ENCODE measurements around the gene MEA1.

Gene MEA1

DNA sequence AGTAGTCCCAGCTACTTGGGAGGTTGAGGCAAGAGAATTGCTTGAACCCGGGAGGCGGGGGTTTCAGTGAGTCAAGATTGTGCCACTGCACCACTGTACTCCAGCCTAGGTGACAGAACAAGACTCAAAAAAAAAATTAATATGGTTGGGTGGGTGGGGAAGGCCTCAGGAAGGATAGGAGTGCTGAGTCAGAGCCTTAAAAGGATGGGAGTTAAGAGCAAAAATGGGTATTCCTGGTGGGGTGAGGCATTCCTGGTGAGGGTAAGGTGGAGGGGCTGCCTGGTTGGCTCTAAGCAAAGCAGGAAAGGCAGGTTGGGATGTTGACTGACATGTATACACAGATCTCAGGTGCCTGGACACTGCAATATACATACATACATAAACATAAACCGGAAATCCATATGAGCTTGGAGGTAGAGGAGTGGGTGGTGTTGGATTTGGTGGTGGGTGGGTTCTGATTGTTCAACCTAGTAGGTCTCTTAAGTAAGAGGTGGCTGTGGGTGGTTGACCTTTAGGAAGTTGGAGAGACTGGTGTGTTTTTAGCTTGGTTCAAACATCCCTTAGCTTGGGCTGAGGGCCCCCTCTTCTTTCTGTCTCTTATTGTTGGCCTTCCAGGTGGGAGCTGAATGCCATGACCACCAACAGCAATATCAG, 6.4 kb upstream of the MEA1 start:
- Histone ChIP-seq H2AFZ (ENCODE audit: low read length) (no peak overlapping the region), H4K91ac (ENCODE audit: low read depth, low read length, poor library complexity) (no peak overlapping the region), H3K4me2 (ENCODE audit: insufficient read depth, low read length, poor library complexity, severe bottlenecking) (no peak overlapping the region), H3K14ac (ENCODE audit: low read length) (no peak overlapping the region), H3K23ac (ENCODE audit: low read depth, low read length, poor library complexity) (peak overlapping the region; percentile 51), H2BK12ac (ENCODE audit: low read length) (no peak overlapping the region), H2AK5ac (ENCODE audit: low read depth, low read length) (no peak overlapping the region), H3K4ac (ENCODE audit: low read length) (no peak overlapping the region), H3K4me3 (ENCODE audit: low read length in 2 of 2) (peak overlapping the region in 1 of 2 donors; percentile 87), H4K8ac (ENCODE audit: low read depth, low read length) (peak overlapping the region; percentile 74), H3K27me3 (ENCODE audit: control insufficient read depth in 3 of 3, insufficient read depth in 3 of 3, low read depth in 1 of 3, low read length in 3 of 3) (no peaks in the 10 kb centered on the region), H3K18ac (ENCODE audit: low read length) (no peak overlapping the region), H2BK5ac (ENCODE audit: low read length) (no peak overlapping the region), H2BK120ac (ENCODE audit: low read depth, low read length) (no peak overlapping the region), H3K36me3 (replicated peaks in 1 of 2; ENCODE audit: control insufficient read depth in 2 of 2, insufficient read depth in 2 of 2, low read length in 2 of 2) (peaks cover 29 to 72% of the 10 kb centered on the region in 2 donors), H3K9me3 (replicated peaks in 1 of 2; ENCODE audit: control insufficient read depth in 2 of 2, insufficient read depth in 1 of 2, low read depth in 1 of 2, low read length in 2 of 2) (peaks cover 0 to 2% of the 10 kb centered on the region in 2 donors), H3K79me1 (ENCODE audit: low read depth, low read length) (peaks cover 16% of the 10 kb centered on the region), H3K9ac (ENCODE audit: low read depth, low read length, poor library complexity) (no peak overlapping the region), H3K27ac (replicated peaks; ENCODE audit: low read length) (no peak overlapping the region), H3K4me1 (ENCODE audit: control insufficient read depth in 2 of 2, insufficient read depth in 1 of 2, low read depth in 1 of 2, low read length in 2 of 2) (peaks cover 5 to 6% of the 10 kb centered on the region in 2 donors), H2BK15ac (ENCODE audit: low read length) (no peak overlapping the region)
- no CpG with 5 or more reads among the region's 3 CpGs for WGBS, 2 donors (ENCODE audit: extremely low coverage in 2 of 2, insufficient read length in 2 of 2, insufficient replicate concordance in 1 of 2)
- no peak for DNase-seq (ENCODE audit: low spot score)

DNA sequence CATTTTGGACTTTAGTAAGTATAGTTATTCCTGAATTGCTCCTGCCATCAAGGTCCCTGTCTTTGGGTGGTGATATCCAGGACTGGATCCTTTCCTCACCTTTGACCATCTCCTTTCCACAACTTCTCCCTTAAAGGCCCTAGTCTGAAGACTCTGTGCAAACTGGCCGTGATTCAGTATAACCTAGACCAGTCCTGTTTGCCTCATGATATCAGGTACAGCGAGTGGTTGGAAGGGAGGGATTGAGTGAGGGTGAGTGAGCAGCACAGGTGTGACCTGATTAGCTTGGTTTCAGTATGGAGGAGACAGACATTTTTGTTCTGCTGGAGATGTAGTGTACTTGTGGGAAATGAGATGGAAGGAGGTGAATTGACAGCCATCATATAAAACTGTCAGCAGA, 5.4 kb upstream of the MEA1 start:
- H3K36me3 ChIP-seq (replicated peaks in 1 of 2; ENCODE audit: control insufficient read depth in 2 of 2, insufficient read depth in 2 of 2, low read length in 2 of 2), result peaks cover 20 to 62% of the 10 kb centered on the region in 2 donors
- no peak overlapping the region for H2BK120ac ChIP-seq (ENCODE audit: low read depth, low read length)
- WGBS, 2 donors (ENCODE audit: extremely low coverage in 2 of 2, insufficient read length in 2 of 2, insufficient replicate concordance in 1 of 2), result no CpG with 5 or more reads among the region's 2 CpGs
- H3K4me3 ChIP-seq (ENCODE audit: low read length in 2 of 2), result no peak overlapping the region
- no peak overlapping the region for H4K8ac ChIP-seq (ENCODE audit: low read depth, low read length)
- H2BK15ac ChIP-seq (ENCODE audit: low read length), result no peak overlapping the region
- H3K79me1 ChIP-seq (ENCODE audit: low read depth, low read length), result peaks cover 19% of the 10 kb centered on the region
- no peak overlapping the region for H3K4ac ChIP-seq (ENCODE audit: low read length)
- no peaks in the 10 kb centered on the region for H3K27me3 ChIP-seq (ENCODE audit: control insufficient read depth in 3 of 3, insufficient read depth in 3 of 3, low read depth in 1 of 3, low read length in 3 of 3)
- H2BK5ac ChIP-seq (ENCODE audit: low read length), result no peak overlapping the region
- H2BK12ac ChIP-seq (ENCODE audit: low read length), result no peak overlapping the region
- no peak overlapping the region for H3K14ac ChIP-seq (ENCODE audit: low read length)
- DNase-seq (ENCODE audit: low spot score), result no peak
- H3K27ac ChIP-seq (replicated peaks; ENCODE audit: low read length), result no peak overlapping the region
- H3K9me3 ChIP-seq (replicated peaks in 1 of 2; ENCODE audit: control insufficient read depth in 2 of 2, insufficient read depth in 1 of 2, low read depth in 1 of 2, low read length in 2 of 2), result peaks cover 0 to 2% of the 10 kb centered on the region in 2 donors
- H3K4me2 ChIP-seq (ENCODE audit: insufficient read depth, low read length, poor library complexity, severe bottlenecking), result no peak overlapping the region
- H3K4me1 ChIP-seq (ENCODE audit: control insufficient read depth in 2 of 2, insufficient read depth in 1 of 2, low read depth in 1 of 2, low read length in 2 of 2), result peaks cover 5 to 7% of the 10 kb centered on the region in 2 donors
- no peak overlapping the region for H3K18ac ChIP-seq (ENCODE audit: low read length)
- H3K9ac ChIP-seq (ENCODE audit: low read depth, low read length, poor library complexity), result no peak overlapping the region
- no peak overlapping the region for H4K91ac ChIP-seq (ENCODE audit: low read depth, low read length, poor library complexity)
- H2AK5ac ChIP-seq (ENCODE audit: low read depth, low read length), result no peak overlapping the region
- H2AFZ ChIP-seq (ENCODE audit: low read length), result no peak overlapping the region
- H3K23ac ChIP-seq (ENCODE audit: low read depth, low read length, poor library complexity), result no peak overlapping the region

- Histone ChIP-seq H2BK15ac (ENCODE audit: low read length) (no peak overlapping the region), H2BK5ac (ENCODE audit: low read length) (no peak overlapping the region), H3K14ac (ENCODE audit: low read length) (no peak overlapping the region), H2BK120ac (ENCODE audit: low read depth, low read length) (no peak overlapping the region), H3K27me3 (ENCODE audit: control insufficient read depth in 3 of 3, insufficient read depth in 3 of 3, low read depth in 1 of 3, low read length in 3 of 3) (no peaks in the 10 kb centered on the region), H3K9me3 (replicated peaks in 1 of 2; ENCODE audit: control insufficient read depth in 2 of 2, insufficient read depth in 1 of 2, low read depth in 1 of 2, low read length in 2 of 2) (peaks cover 0 to 2% of the 10 kb centered on the region in 2 donors), H3K4me1 (ENCODE audit: control insufficient read depth in 2 of 2, insufficient read depth in 1 of 2, low read depth in 1 of 2, low read length in 2 of 2) (peaks cover 8 to 17% of the 10 kb centered on the region in 2 donors), H3K79me1 (ENCODE audit: low read depth, low read length) (peaks cover 21% of the 10 kb centered on the region), H3K36me3 (replicated peaks in 1 of 2; ENCODE audit: control insufficient read depth in 2 of 2, insufficient read depth in 2 of 2, low read length in 2 of 2) (peaks cover 24 to 63% of the 10 kb centered on the region in 2 donors), H3K4me3 (ENCODE audit: low read length in 2 of 2) (peak overlapping the region in 1 of 2 donors; percentile 29), H3K9ac (ENCODE audit: low read depth, low read length, poor library complexity) (peak overlapping the region; percentile 61), H2AFZ (ENCODE audit: low read length) (no peak overlapping the region), H3K27ac (replicated peaks; ENCODE audit: low read length) (no peak overlapping the region), H2AK5ac (ENCODE audit: low read depth, low read length) (no peak overlapping the region), H3K23ac (ENCODE audit: low read depth, low read length, poor library complexity) (peak overlapping the region; percentile 13), H4K8ac (ENCODE audit: low read depth, low read length) (peak overlapping the region; percentile 19), H3K4me2 (ENCODE audit: insufficient read depth, low read length, poor library complexity, severe bottlenecking) (no peak overlapping the region), H3K4ac (ENCODE audit: low read length) (no peak overlapping the region), H3K18ac (ENCODE audit: low read length) (no peak overlapping the region), H2BK12ac (ENCODE audit: low read length) (no peak overlapping the region), H4K91ac (ENCODE audit: low read depth, low read length, poor library complexity) (no peak overlapping the region)
- DNase-seq (ENCODE audit: low spot score), result no peak
- no CpG with 5 or more reads among the region's 12 CpGs for WGBS, 2 donors (ENCODE audit: extremely low coverage in 2 of 2, insufficient read length in 2 of 2, insufficient replicate concordance in 1 of 2)
Observed at GRCh38 chr6:43016943-43017334, 3.2 kb upstream of the MEA1 start.

- H3K4ac ChIP-seq (ENCODE audit: low read length), result no peak overlapping the region
- no peak overlapping the region for H3K4me2 ChIP-seq (ENCODE audit: insufficient read depth, low read length, poor library complexity, severe bottlenecking)
- no peaks in the 10 kb centered on the region for H3K9me3 ChIP-seq (replicated peaks in 1 of 2; ENCODE audit: control insufficient read depth in 2 of 2, insufficient read depth in 1 of 2, low read depth in 1 of 2, low read length in 2 of 2)
- H3K27me3 ChIP-seq (ENCODE audit: control insufficient read depth in 3 of 3, insufficient read depth in 3 of 3, low read depth in 1 of 3, low read length in 3 of 3), result no peaks in the 10 kb centered on the region
- no peak overlapping the region for H3K27ac ChIP-seq (replicated peaks; ENCODE audit: low read length)
- H3K23ac ChIP-seq (ENCODE audit: low read depth, low read length, poor library complexity), result peak overlapping the region; percentile 13
- H4K8ac ChIP-seq (ENCODE audit: low read depth, low read length), result peak overlapping the region; percentile 19
- no peak overlapping the region for H2BK12ac ChIP-seq (ENCODE audit: low read length)
- no peak overlapping the region for H3K4me3 ChIP-seq (ENCODE audit: low read length in 2 of 2)
- no peak overlapping the region for H3K14ac ChIP-seq (ENCODE audit: low read length)
- no peak overlapping the region for H2BK15ac ChIP-seq (ENCODE audit: low read length)
- peaks cover 21% of the 10 kb centered on the region for H3K79me1 ChIP-seq (ENCODE audit: low read depth, low read length)
- H3K36me3 ChIP-seq (replicated peaks in 1 of 2; ENCODE audit: control insufficient read depth in 2 of 2, insufficient read depth in 2 of 2, low read length in 2 of 2), result peaks cover 29 to 69% of the 10 kb centered on the region in 2 donors
- no CpG with 5 or more reads among the region's 7 CpGs for WGBS, 2 donors (ENCODE audit: extremely low coverage in 2 of 2, insufficient read length in 2 of 2, insufficient replicate concordance in 1 of 2)
- H3K4me1 ChIP-seq (ENCODE audit: control insufficient read depth in 2 of 2, insufficient read depth in 1 of 2, low read depth in 1 of 2, low read length in 2 of 2), result peaks cover 8 to 17% of the 10 kb centered on the region in 2 donors
- peak overlapping the region; percentile 61 for H3K9ac ChIP-seq (ENCODE audit: low read depth, low read length, poor library complexity)
- DNase-seq (ENCODE audit: low spot score), result no peak
- H2AK5ac ChIP-seq (ENCODE audit: low read depth, low read length), result no peak overlapping the region
- no peak overlapping the region for H3K18ac ChIP-seq (ENCODE audit: low read length)
- no peak overlapping the region for H2BK5ac ChIP-seq (ENCODE audit: low read length)
- no peak overlapping the region for H4K91ac ChIP-seq (ENCODE audit: low read depth, low read length, poor library complexity)
- H2AFZ ChIP-seq (ENCODE audit: low read length), result no peak overlapping the region
- H2BK120ac ChIP-seq (ENCODE audit: low read depth, low read length), result no peak overlapping the region
Observed at GRCh38 chr6:43016176-43016942, 2.6 kb upstream of the MEA1 start.

Measured in neuronal stem cell (in vitro differentiated cells).